Neuronal stem cell (in vitro differentiated cells): ENCODE data around the gene ACAA2.
"Not testable (repeated sequence)": the region's sequence is repeated elsewhere in the genome, so short reads cannot be mapped to it uniquely, and the experiment has no call there.

ENCODE experiments used
- DNase-seq: peaks from one replicate; pipeline ENCODE4 v3.0.0-alpha.2; 2013; ENCODE audit warnings: low spot score
- H2AFZ ChIP-seq: one replicate; pipeline ENCODE4 v1.6.1; 2013; ENCODE audit warnings: mild to moderate bottlenecking, low read length, inconsistent platforms
- H2AK5ac ChIP-seq: 2 replicates; pipeline ENCODE4 v1.6.1; 2013; ENCODE audit warnings: low read depth, mild to moderate bottlenecking, inconsistent platforms, low read length, moderate library complexity, mixed read lengths
- H2BK120ac ChIP-seq: 2 replicates; pipeline ENCODE4 v1.6.1; 2013; ENCODE audit warnings: low read depth, mild to moderate bottlenecking, inconsistent platforms, low read length, moderate library complexity, mixed read lengths
- H2BK12ac ChIP-seq: one replicate; pipeline ENCODE4 v1.6.1; 2013; ENCODE audit warnings: low read length, inconsistent platforms
- H2BK15ac ChIP-seq: 2 replicates; pipeline ENCODE4 v1.6.1; 2013; ENCODE audit warnings: mild to moderate bottlenecking, low read length, inconsistent platforms, mixed read lengths
- H2BK5ac ChIP-seq: one replicate; pipeline ENCODE4 v1.6.1; 2013; ENCODE audit warnings: inconsistent platforms, mild to moderate bottlenecking, low read length, moderate library complexity
- H3K14ac ChIP-seq: one replicate; pipeline ENCODE4 v1.6.1; 2013; ENCODE audit warnings: low read length, inconsistent platforms
- H3K18ac ChIP-seq: 2 replicates; pipeline ENCODE4 v1.6.1; 2013; ENCODE audit warnings: low read length, inconsistent platforms
- H3K23ac ChIP-seq: 2 replicates; pipeline ENCODE4 v1.6.1; 2013; ENCODE audit warnings: low read depth, mild to moderate bottlenecking, mixed read lengths, low read length, inconsistent platforms; ENCODE audit not compliant: poor library complexity
- H3K27ac ChIP-seq: replicated peaks from 3 replicates; pipeline ENCODE4 v1.5.1; 2013; ENCODE audit warnings: low read length, inconsistent platforms
- H3K27me3 ChIP-seq, 3 experiments: 2 replicates each; pipeline ENCODE4 v1.6.1; 2013; ENCODE audit warnings: low read length in 3 of 3, mild to moderate bottlenecking in 2 of 3, inconsistent platforms in 1 of 3, low read depth in 1 of 3, mixed read lengths in 1 of 3, moderate library complexity in 1 of 3; ENCODE audit not compliant: control insufficient read depth in 3 of 3, insufficient read depth in 3 of 3
- H3K36me3 ChIP-seq, 2 donors: replicated peaks in 1 of 2; 2 replicates each; pipeline ENCODE4 v1.6.1; 2013; ENCODE audit warnings: low read length in 2 of 2; ENCODE audit not compliant: control insufficient read depth in 2 of 2, insufficient read depth in 2 of 2
- H3K4ac ChIP-seq: 2 replicates; pipeline ENCODE4 v1.6.1; 2013; ENCODE audit warnings: inconsistent platforms, mild to moderate bottlenecking, low read length, moderate library complexity
- H3K4me1 ChIP-seq, 2 donors: 1 replicate in 1 of 2; 2 replicates in 1 of 2; pipeline ENCODE4 v1.6.1; 2013; ENCODE audit warnings: low read length in 2 of 2, low read depth in 1 of 2; ENCODE audit not compliant: control insufficient read depth in 2 of 2, insufficient read depth in 1 of 2
- H3K4me2 ChIP-seq: one replicate; pipeline ENCODE4 v1.6.1; 2013; ENCODE audit warnings: mild to moderate bottlenecking, low read length, inconsistent platforms; ENCODE audit not compliant: insufficient read depth, poor library complexity, severe bottlenecking
- H3K4me3 ChIP-seq, 2 donors: 2 replicates each; pipeline ENCODE4 v1.5.1; 2013; ENCODE audit warnings: low read length in 2 of 2, mild to moderate bottlenecking in 2 of 2, inconsistent platforms in 1 of 2, moderate library complexity in 1 of 2
- H3K79me1 ChIP-seq: one replicate; pipeline ENCODE4 v1.6.1; 2013; ENCODE audit warnings: low read depth, mild to moderate bottlenecking, inconsistent platforms, low read length, moderate library complexity
- H3K9ac ChIP-seq: one replicate; pipeline ENCODE4 v1.6.1; 2013; ENCODE audit warnings: mild to moderate bottlenecking, low read depth, low read length, inconsistent platforms; ENCODE audit not compliant: poor library complexity
- H3K9me3 ChIP-seq, 2 donors: replicated peaks in 1 of 2; 2 replicates each; pipeline versions ENCODE3 to v1.6.1; 2013; ENCODE audit warnings: low read length in 2 of 2, mild to moderate bottlenecking in 2 of 2, inconsistent platforms in 1 of 2, low read depth in 1 of 2, mixed read lengths in 1 of 2, moderate library complexity in 1 of 2; ENCODE audit not compliant: control insufficient read depth in 2 of 2, insufficient read depth in 1 of 2
- H4K8ac ChIP-seq: one replicate; pipeline ENCODE4 v1.6.1; 2013; ENCODE audit warnings: low read depth, mild to moderate bottlenecking, inconsistent platforms, low read length, moderate library complexity
- H4K91ac ChIP-seq: one replicate; pipeline ENCODE4 v1.6.1; 2013; ENCODE audit warnings: low read length, low read depth, mild to moderate bottlenecking, inconsistent platforms; ENCODE audit not compliant: poor library complexity
- WGBS, 2 donors: extraction: QIAGEN DNeasy Blood & Tissue Kit; methylation state at CpG; one replicate each; pipeline ENCODE4 v1.1.7; 2013; ENCODE audit warnings: missing lambda C conversion rate in 2 of 2, mixed read lengths in 1 of 2; ENCODE audit not compliant: insufficient read length in 2 of 2, insufficient replicate concordance in 1 of 2; ENCODE audit errors: extremely low coverage in 2 of 2; 5-methylcytosine and 5-hydroxymethylcytosine counted together

ACAA2 gene

DNA sequence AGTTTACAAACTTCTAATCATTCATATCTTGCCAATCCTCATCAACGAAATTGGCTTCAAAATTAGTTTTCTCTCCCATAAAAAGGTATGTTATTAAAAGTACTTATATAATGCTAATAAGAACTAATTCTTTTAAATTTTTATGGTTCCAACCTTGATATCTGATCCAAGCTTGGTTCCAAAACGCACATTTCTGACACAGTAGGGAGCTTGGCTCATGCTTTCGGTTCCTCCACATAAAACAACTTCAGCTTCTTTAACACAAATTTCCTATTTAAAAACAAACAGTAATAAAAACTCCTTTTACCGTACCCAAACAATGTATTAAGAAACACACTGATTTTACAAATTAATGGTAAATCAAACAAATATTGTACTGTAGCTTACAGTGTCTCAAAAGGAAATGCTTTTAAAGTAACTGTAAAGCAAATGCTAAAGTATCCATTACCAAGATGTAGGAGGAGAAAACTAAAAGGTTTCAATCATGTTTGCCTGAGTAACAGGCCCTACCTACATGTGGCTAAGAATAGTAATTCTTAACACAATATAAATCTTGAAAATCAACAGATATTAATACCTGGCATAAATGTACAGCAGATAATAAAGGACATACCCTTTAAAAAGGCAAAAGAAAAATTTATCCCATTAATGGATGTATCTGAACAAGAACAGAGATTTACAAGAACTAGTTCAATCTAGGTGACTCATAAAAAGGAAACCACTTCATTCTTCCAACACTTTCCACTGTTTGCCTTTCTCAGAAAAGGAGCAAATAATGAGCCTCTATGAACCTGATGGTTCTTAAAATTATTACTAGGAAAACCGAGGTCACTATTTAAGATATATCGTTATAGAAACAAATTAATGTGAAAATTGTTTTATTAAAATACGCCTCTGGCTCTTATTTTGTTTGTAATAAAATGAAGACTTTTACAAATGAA lies 17.5 kb downstream of the ACAA2 start:
- Histone ChIP-seq H2AK5ac (no peak overlapping the region), H2BK12ac (no peak overlapping the region), H2BK15ac (no peak overlapping the region), H4K91ac (no peak overlapping the region), H3K18ac (no peak overlapping the region), H4K8ac (no peak overlapping the region), H3K23ac (no peak overlapping the region), H3K9ac (no peak overlapping the region), H3K4me2 (no peak overlapping the region), H2AFZ (no peak overlapping the region), H3K36me3 (peaks cover 0 to 83% of the 10 kb centered on the region in 2 donors), H3K9me3 (no peaks in the 10 kb centered on the region), H3K4me3 (no peak overlapping the region), H3K4ac (no peak overlapping the region), H3K27me3 (no peaks in the 10 kb centered on the region), H3K14ac (no peak overlapping the region), H2BK120ac (no peak overlapping the region), H2BK5ac (no peak overlapping the region), H3K4me1 (no peaks in the 10 kb centered on the region), H3K79me1 (no peaks in the 10 kb centered on the region), H3K27ac (no peak overlapping the region)
- DNase-seq, result no peak
- 100% methylated on average over 1 of the region's 7 CpGs; no CpG with 5 or more reads in 1 of the 2 donors for WGBS, 2 donors

DNA sequence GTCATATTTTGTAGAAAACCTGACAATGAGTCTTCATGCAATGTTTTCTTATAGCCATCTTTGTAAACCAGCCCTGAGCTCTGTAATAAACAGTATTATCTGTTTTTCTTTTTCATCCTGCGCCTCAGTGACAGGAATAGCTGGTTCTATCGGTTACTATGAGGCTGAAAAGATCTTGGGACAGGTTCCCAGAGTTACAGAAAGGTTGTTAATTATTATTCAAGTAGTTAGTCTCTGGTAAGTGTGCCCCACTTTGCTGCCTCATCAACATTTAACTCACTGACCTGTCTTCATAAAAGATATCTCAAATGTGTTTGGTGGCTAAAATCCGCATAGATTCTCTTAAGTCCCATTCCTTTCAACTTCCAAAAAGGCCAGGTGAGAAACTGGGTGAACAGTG lies 18.6 kb downstream of the ACAA2 start:
- Histone ChIP-seq H2BK5ac (no peak overlapping the region), H3K79me1 (no peaks in the 10 kb centered on the region), H3K36me3 (peaks cover 0 to 93% of the 10 kb centered on the region in 2 donors), H4K91ac (no peak overlapping the region), H3K4me2 (no peak overlapping the region), H2BK12ac (no peak overlapping the region), H3K4me3 (no peak overlapping the region), H3K9ac (no peak overlapping the region), H3K14ac (no peak overlapping the region), H3K27me3 (no peaks in the 10 kb centered on the region), H3K9me3 (no peaks in the 10 kb centered on the region), H2AK5ac (no peak overlapping the region), H2BK120ac (no peak overlapping the region), H3K18ac (no peak overlapping the region), H4K8ac (no peak overlapping the region), H2BK15ac (no peak overlapping the region), H3K23ac (no peak overlapping the region), H3K4me1 (no peaks in the 10 kb centered on the region), H3K27ac (no peak overlapping the region), H3K4ac (no peak overlapping the region), H2AFZ (no peak overlapping the region)
- WGBS, 2 donors, result no CpG with 5 or more reads among the region's 3 CpGs
- no peak for DNase-seq

DNA sequence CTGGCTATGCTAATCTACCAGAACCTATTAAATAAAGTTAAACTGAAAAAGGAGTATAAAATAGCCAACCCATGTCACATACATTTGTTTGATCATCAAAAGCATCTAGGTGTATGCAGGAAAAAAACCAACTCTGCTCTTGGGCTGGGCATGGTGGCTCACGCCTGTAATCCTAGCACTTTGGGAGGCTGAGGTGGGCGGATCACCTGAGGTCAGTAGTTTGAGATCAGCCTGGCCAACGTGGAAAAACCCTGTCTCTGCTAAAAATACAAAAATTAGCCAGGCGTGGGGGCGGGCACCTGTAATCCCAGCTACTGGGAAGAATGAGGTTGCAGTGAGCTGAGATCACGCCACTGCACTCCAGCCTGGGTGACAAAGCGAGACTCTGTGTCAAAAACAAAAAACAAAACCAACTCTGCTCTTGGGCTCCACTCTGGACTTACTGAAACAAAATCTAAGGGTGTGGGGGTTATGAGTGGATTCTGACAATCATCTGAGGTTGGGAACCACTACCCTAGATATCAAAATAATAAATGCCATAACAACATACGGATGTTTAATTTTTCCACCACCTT lies 23.7 kb downstream of the ACAA2 start:
- H4K8ac ChIP-seq, H3K4me3 ChIP-seq, H3K27me3 ChIP-seq, H3K4me2 ChIP-seq, H3K18ac ChIP-seq, H2BK15ac ChIP-seq, H2BK5ac ChIP-seq, H2AK5ac ChIP-seq, H4K91ac ChIP-seq, H3K23ac ChIP-seq, H3K9ac ChIP-seq, H3K9me3 ChIP-seq, H3K27ac ChIP-seq, H3K14ac ChIP-seq, H3K4ac ChIP-seq, H2BK120ac ChIP-seq, H2BK12ac ChIP-seq, DNase-seq, H3K4me1 ChIP-seq, H2AFZ ChIP-seq, H3K79me1 ChIP-seq: not testable (repeated sequence)
- no CpG with 5 or more reads among the region's 8 CpGs for WGBS, 2 donors
- H3K36me3 ChIP-seq, result peaks cover 0 to 99% of the 10 kb centered on the region in 2 donors

DNA sequence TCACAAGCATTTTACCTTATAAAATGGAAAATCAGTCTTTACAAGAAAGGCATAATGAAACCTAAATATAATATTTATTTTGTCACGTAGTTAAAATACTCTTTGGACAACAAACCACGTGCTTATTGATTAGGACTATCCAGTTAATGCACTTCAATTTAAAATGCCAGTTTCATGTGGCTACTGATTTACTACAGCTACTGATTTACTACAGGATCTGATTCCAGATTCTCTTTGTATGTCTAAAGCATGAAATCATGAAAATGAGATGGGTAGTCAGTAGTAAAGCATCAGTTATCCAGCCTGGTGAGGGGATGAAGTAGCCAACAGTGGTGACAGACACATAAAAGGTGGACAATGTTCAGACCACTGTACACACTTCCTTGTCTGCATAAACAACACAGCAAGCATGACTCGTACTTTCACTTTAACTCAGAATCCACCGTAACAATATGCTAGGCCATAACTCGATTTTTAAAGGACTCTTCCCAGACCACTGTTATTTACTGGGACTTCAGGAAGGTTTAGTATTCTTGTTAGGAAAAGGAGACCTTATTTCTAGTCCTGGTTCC lies 24.9 kb downstream of the ACAA2 start:
- no peak overlapping the region for H4K8ac ChIP-seq
- H2BK12ac ChIP-seq, result no peak overlapping the region
- no peaks in the 10 kb centered on the region for H3K4me1 ChIP-seq
- no peak overlapping the region for H4K91ac ChIP-seq
- H3K36me3 ChIP-seq, result peaks cover 0 to 99% of the 10 kb centered on the region in 2 donors
- no peak for DNase-seq
- H2BK15ac ChIP-seq, result no peak overlapping the region
- H3K18ac ChIP-seq, result no peak overlapping the region
- H2AFZ ChIP-seq, result no peak overlapping the region
- no peaks in the 10 kb centered on the region for H3K79me1 ChIP-seq
- H3K27me3 ChIP-seq, result no peaks in the 10 kb centered on the region
- H3K27ac ChIP-seq, result no peak overlapping the region
- H2BK120ac ChIP-seq, result no peak overlapping the region
- no peak overlapping the region for H3K23ac ChIP-seq
- no peaks in the 10 kb centered on the region for H3K9me3 ChIP-seq
- no peak overlapping the region for H3K4ac ChIP-seq
- H2BK5ac ChIP-seq, result no peak overlapping the region
- no peak overlapping the region for H3K4me3 ChIP-seq
- no CpG with 5 or more reads among the region's 5 CpGs for WGBS, 2 donors
- H2AK5ac ChIP-seq, result no peak overlapping the region
- no peak overlapping the region for H3K4me2 ChIP-seq
- H3K14ac ChIP-seq, result no peak overlapping the region
- H3K9ac ChIP-seq, result no peak overlapping the region
